Epithelial cell of esophagus (primary cell): ENCODE results near the gene CFAP299.

Source experiments
- DNase-seq: peaks from one replicate; pipeline ENCODE4 v3.0.0; 2010; ENCODE audit warnings: low read depth
- H3K4me3 ChIP-seq: 2 replicates; pipeline ENCODE4 v1.5.1; 2011; ENCODE audit warnings: mild to moderate bottlenecking, low read length, control low read depth
- TF ChIP-seq, protein P1 (sequence below): IDR thresholded peaks from 2 replicates; pipeline ENCODE4 v1.5.1; 2011; ENCODE audit warnings: low read depth, mild to moderate bottlenecking, low read length, control low read depth, inconsistent platforms; ENCODE audit not compliant: insufficient read depth; ENCODE audit errors: missing control alignments

The CFAP299 gene

DNA sequence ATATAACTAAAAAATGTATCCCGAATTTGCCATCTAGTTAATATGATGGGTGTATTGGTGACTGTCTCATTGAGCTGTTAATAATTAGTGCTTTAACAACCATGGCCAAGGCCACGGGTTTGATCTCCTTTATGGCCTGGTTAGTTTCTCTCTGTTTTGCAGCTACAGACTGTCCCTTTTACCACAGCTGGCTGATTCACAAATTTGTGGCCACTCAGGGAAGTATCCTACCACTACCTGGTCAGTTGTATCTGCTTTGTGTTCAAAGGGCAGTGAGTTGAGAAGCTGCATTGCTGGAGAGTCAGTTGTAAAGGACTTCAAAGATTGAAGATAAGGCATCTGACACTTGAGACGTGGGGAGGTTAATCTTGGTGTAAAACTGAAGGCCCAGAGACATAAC lies 475.9 kb downstream of the CFAP299 start:
- H3K4me3 ChIP-seq = no peak overlapping the region
- TF ChIP-seq, protein P1, sequence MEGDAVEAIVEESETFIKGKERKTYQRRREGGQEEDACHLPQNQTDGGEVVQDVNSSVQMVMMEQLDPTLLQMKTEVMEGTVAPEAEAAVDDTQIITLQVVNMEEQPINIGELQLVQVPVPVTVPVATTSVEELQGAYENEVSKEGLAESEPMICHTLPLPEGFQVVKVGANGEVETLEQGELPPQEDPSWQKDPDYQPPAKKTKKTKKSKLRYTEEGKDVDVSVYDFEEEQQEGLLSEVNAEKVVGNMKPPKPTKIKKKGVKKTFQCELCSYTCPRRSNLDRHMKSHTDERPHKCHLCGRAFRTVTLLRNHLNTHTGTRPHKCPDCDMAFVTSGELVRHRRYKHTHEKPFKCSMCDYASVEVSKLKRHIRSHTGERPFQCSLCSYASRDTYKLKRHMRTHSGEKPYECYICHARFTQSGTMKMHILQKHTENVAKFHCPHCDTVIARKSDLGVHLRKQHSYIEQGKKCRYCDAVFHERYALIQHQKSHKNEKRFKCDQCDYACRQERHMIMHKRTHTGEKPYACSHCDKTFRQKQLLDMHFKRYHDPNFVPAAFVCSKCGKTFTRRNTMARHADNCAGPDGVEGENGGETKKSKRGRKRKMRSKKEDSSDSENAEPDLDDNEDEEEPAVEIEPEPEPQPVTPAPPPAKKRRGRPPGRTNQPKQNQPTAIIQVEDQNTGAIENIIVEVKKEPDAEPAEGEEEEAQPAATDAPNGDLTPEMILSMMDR = no peak
- DNase-seq = no peak

DNA sequence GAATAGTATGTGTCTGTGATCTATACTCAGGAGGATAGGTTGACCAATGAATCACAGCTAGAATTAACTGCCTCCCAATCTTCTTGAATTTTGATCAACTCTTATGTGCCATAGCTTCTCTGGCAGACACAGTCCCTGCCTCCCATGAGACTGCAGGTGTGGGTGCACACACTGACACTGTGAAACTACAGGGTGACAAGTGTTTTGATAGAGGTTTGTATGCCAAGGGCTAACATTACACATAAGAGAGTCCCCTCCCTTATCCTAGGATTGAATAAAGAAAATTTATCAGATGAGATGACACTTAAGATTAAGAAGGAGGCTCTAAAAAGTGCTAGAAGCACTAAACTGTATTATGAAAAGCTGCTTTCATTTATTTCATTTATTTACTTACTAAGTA lies 476.6 kb downstream of the CFAP299 start:
- no peak for DNase-seq
- TF ChIP-seq, protein P1 = no peak
- H3K4me3 ChIP-seq = no peak overlapping the region

DNA sequence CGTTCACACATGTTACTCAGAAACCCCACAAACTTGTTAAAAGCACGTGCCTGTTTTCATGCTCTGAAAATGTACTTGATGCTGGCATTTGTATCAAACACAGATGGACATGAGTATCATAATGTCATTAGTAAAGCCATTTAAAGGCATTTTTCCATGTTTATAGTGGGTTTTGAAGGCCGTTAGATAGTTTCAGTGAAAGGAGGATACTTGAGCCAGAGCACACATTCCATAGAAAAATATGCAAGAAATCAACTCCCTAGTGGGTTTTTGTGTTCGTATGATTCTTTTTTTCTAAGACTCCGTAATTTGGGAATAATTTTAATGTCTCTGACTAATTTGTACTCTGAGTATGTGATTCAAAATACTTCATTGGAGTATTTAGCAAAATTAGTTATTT lies 478.7 kb downstream of the CFAP299 start:
- H3K4me3 ChIP-seq = no peak overlapping the region
- TF ChIP-seq, protein P1 = no peak
- DNase-seq = no peak

DNA sequence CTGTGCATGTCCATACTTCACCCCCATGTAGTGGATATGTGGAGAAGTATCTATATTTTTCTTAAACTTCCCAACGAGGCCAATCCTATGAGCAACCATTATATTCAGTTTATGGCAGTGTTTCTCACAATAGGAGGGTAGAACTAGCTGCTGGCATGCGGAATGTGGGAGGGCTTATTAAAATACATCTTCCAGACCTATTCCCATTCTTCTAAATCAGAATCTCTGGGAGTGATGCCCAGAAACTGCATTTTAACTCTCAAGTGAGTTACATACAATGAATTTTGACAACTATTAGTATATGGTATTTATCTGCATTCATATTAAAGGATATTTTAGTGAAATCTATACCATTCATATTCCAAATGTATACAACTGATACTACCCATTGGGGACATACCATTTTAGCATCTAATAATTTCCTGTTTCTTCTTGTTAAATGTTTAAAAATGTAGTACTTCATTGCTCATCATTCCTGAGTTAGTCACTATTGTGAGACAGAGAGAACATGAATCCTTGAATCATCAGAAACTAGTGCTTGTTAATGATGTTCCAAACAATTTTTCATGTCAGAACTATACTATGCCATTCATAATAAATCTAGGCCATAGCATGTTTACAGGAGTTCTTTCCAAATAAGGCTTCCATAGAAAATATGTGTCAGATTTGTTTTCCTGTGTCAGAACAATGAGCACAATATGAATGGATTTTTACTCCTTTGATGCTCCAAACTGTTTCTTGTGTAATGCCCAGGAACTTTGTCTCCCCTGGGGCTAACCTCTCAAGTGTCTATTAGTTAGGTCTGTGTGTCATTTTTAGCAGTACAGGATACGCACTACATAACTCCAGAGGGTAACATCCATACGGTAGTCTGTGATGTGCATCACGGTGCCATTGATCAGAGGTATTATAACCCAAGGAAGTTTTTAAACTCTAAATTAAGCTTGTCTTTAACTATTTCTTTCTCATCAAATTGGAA lies 496.1 kb downstream of the CFAP299 start:
- TF ChIP-seq, protein P1 = no peak
- peak; percentile 91 for DNase-seq
- H3K4me3 ChIP-seq = no peak overlapping the region

DNA sequence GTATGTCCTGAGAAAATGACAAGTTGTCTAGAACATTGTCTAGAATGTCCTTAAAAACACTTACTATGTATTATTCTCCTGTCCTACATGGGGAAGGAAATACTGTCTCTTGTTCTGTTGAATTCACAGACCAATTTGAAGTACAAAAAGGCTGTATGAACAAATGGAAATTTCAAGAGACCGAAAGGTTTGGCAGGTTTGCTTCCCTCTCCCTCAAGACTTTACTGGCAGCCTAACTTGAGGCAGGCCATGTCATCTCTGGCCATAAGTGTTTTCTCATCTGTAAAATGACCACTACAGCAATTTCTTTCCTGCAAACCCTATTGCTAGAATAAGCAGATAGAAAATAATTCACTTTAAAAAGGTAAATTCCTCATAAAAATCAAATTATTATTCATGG lies 503.8 kb downstream of the CFAP299 start:
- H3K4me3 ChIP-seq = no peak overlapping the region
- TF ChIP-seq, protein P1 = no peak
- no peak for DNase-seq

DNA sequence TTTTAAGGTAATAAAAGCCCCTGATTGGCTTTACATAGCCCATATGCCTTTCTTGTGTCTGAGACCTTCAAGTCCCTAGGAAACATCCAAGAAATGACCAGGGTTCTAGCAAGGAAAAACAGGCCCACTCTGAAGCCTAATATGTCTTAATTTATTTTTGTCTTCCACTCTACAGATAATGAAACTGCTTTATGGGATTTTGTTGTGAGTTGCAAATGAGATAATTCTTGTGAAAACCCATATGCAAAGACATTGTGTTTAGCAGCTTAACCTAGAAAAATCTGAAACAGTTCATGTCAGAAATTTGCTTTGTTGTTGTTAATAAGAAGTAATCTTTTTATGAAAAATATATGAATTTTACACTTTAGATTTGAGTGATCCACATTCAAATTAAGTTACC lies 504.3 kb downstream of the CFAP299 start:
- TF ChIP-seq, protein P1 = no peak
- DNase-seq = no peak
- no peak overlapping the region for H3K4me3 ChIP-seq

DNA sequence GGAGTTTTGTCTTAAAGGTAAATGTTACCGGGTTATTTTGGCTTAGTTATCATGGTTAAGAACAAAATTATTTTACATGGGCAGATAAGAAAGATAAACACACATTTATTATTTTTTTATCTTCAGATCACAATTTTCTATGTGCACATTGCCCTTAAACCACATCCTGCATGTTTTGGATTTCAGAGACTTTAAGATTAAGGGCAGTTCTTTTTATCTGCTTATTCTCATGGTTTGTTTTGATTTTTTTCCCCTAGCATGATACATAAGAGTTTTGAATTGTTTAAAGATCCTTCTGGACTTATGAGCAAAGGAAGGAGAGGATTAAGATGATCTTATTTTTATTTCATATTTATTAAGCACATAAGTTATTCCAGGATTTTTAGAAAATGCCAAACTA lies 504.9 kb downstream of the CFAP299 start:
- no peak overlapping the region for H3K4me3 ChIP-seq
- no peak for DNase-seq
- TF ChIP-seq, protein P1 = no peak
